ENCODE results near the gene DPP6. TPM values are rescaled to one million over a fixed set of nuclear protein-coding genes. Genes with fewer than 3 reads are reported as not detected.
"Not testable (repeated sequence)": the region's sequence is repeated elsewhere in the genome, so short reads cannot be mapped to it uniquely, and the experiment has no call there.

DPP6 gene
- total RNA-seq, 2 experiments from 2014 or later: not detected

DNA sequence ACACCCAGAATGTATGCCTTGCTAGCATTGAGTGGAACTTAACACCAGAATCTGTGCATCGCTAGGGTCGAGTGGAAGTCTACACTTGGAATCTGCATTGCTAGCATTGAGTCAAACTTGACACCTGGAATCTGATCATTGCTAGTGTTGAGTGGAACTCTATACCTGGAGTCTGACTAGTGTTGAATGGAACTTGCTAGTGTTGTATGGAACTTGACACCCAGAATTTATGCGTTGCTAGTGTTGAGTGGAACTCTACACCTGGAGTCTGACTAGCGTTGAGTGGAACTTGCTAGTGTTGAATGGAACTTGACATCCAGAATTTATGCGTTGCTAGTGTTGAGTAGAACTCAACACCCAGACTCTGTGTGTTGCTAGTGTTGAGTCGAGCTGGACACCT lies 110.7 kb downstream of the DPP6 start:
- BruUV-seq (replicated peaks); H3K9me3 ChIP-seq (ENCODE audit: low read length); H3K79me2 ChIP-seq (ENCODE audit: insufficient read depth, low read depth, low read length); H2AFZ ChIP-seq (ENCODE audit: low read length); intact Hi-C loops (cut with micrococcal nuclease; ENCODE audit: unreplicated experiment); POLR2A ChIA-PET; H3K27ac ChIP-seq (ENCODE audit: low read depth, low read length, poor library complexity, severe bottlenecking); H4K20me1 ChIP-seq (ENCODE audit: insufficient read depth, low read length); H3K9me2 ChIP-seq (ENCODE audit: insufficient read depth, low read length); H3K4me2 ChIP-seq (ENCODE audit: low read length); H3K4me3 ChIP-seq (ENCODE audit: low read depth, low read length, poor library complexity, severe bottlenecking); DNase-seq (ENCODE audit: low spot score); H3K4me1 ChIP-seq (ENCODE audit: insufficient read depth, low read length, poor library complexity, severe bottlenecking); CTCF ChIA-PET (ENCODE audit: unreplicated experiment); H3K36me3 ChIP-seq (ENCODE audit: insufficient read depth, low read length): not testable (repeated sequence)

- H3K9me2 ChIP-seq (ENCODE audit: insufficient read depth, low read length); H3K27ac ChIP-seq (ENCODE audit: low read depth, low read length, poor library complexity, severe bottlenecking); POLR2A ChIA-PET; H3K79me2 ChIP-seq (ENCODE audit: insufficient read depth, low read depth, low read length); CTCF ChIA-PET (ENCODE audit: unreplicated experiment); H3K9me3 ChIP-seq (ENCODE audit: low read length); H3K4me3 ChIP-seq (ENCODE audit: low read depth, low read length, poor library complexity, severe bottlenecking); H3K4me2 ChIP-seq (ENCODE audit: low read length); H2AFZ ChIP-seq (ENCODE audit: low read length); intact Hi-C loops (cut with micrococcal nuclease; ENCODE audit: unreplicated experiment); H3K36me3 ChIP-seq (ENCODE audit: insufficient read depth, low read length); BruUV-seq (replicated peaks); DNase-seq (ENCODE audit: low spot score); H3K4me1 ChIP-seq (ENCODE audit: insufficient read depth, low read length, poor library complexity, severe bottlenecking); H4K20me1 ChIP-seq (ENCODE audit: insufficient read depth, low read length): not testable (repeated sequence)
Measured at GRCh38 chr7:154163642-154164041, 111.4 kb downstream of the DPP6 start.

DNA sequence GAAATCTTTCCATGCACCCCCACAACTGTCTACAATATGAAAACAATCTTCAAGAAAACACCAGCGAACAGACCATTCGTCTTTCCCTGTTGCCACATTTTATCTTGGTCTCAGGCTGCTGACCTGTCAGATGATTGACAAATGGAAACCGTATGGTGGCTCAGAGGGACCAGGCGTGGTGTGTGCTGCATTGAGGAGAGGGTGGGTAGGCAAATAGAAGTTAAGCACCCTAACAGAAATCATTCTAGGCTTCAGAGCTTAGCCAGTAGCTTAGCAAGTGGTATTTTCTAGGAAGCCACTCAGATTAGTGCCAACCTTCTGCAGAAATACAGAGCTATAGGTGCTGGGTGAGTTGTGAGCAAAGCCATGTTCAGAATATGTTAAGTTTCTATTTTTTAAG lies 114.9 kb downstream of the DPP6 start:
- Histone ChIP-seq H3K27ac (ENCODE audit: low read depth, low read length, poor library complexity, severe bottlenecking) (no peak overlapping the region), H3K4me2 (ENCODE audit: low read length) (no peak overlapping the region), H3K79me2 (ENCODE audit: insufficient read depth, low read depth, low read length) (no peaks in the 10 kb centered on the region), H3K9me2 (ENCODE audit: insufficient read depth, low read length) (no peaks in the 10 kb centered on the region), H4K20me1 (ENCODE audit: insufficient read depth, low read length) (no peaks in the 10 kb centered on the region), H3K36me3 (ENCODE audit: insufficient read depth, low read length) (no peaks in the 10 kb centered on the region), H3K4me1 (ENCODE audit: insufficient read depth, low read length, poor library complexity, severe bottlenecking) (no peaks in the 10 kb centered on the region), H3K9me3 (ENCODE audit: low read length) (no peaks in the 10 kb centered on the region), H3K4me3 (ENCODE audit: low read depth, low read length, poor library complexity, severe bottlenecking) (no peak overlapping the region), H2AFZ (ENCODE audit: low read length) (no peak overlapping the region)
- ChIA-PET CTCF (ENCODE audit: unreplicated experiment) (no interaction called here), POLR2A (interaction anchor here (0.7 kb wide), 1 partner anchor 32 kb away, joined by 3 read pairs; no protein-coding TSS in a partner anchor)
- intact Hi-C loops (cut with micrococcal nuclease; ENCODE audit: unreplicated experiment): no loop called here
- BruUV-seq (replicated peaks): no TSS peak
- no peak for DNase-seq (ENCODE audit: low spot score)
- no peak for TF ChIP-seq EZH2phosphoT487 (IDR thresholded peaks at IDR 0.05; ENCODE audit: borderline replicate concordance, low read depth, low read length)
- TF ChIP-seq, protein P1, sequence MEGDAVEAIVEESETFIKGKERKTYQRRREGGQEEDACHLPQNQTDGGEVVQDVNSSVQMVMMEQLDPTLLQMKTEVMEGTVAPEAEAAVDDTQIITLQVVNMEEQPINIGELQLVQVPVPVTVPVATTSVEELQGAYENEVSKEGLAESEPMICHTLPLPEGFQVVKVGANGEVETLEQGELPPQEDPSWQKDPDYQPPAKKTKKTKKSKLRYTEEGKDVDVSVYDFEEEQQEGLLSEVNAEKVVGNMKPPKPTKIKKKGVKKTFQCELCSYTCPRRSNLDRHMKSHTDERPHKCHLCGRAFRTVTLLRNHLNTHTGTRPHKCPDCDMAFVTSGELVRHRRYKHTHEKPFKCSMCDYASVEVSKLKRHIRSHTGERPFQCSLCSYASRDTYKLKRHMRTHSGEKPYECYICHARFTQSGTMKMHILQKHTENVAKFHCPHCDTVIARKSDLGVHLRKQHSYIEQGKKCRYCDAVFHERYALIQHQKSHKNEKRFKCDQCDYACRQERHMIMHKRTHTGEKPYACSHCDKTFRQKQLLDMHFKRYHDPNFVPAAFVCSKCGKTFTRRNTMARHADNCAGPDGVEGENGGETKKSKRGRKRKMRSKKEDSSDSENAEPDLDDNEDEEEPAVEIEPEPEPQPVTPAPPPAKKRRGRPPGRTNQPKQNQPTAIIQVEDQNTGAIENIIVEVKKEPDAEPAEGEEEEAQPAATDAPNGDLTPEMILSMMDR (conservative IDR thresholded peaks at IDR 0.05; ENCODE audit: low read length): no peak

GRCh38 chr7:154167807-154168206 lies 115.6 kb downstream of the DPP6 start:
- Histone ChIP-seq H3K4me1 (ENCODE audit: insufficient read depth, low read length, poor library complexity, severe bottlenecking) (no peaks in the 10 kb centered on the region), H3K4me3 (ENCODE audit: low read depth, low read length, poor library complexity, severe bottlenecking) (no peak overlapping the region), H3K27ac (ENCODE audit: low read depth, low read length, poor library complexity, severe bottlenecking) (no peak overlapping the region), H3K9me2 (ENCODE audit: insufficient read depth, low read length) (no peaks in the 10 kb centered on the region), H2AFZ (ENCODE audit: low read length) (no peak overlapping the region), H4K20me1 (ENCODE audit: insufficient read depth, low read length) (no peaks in the 10 kb centered on the region), H3K9me3 (ENCODE audit: low read length) (no peaks in the 10 kb centered on the region), H3K4me2 (ENCODE audit: low read length) (no peak overlapping the region), H3K79me2 (ENCODE audit: insufficient read depth, low read depth, low read length) (no peaks in the 10 kb centered on the region), H3K36me3 (ENCODE audit: insufficient read depth, low read length) (no peaks in the 10 kb centered on the region)
- intact Hi-C loops (cut with micrococcal nuclease; ENCODE audit: unreplicated experiment): no loop called here
- ChIA-PET CTCF (ENCODE audit: unreplicated experiment) (no interaction called here), POLR2A (interaction anchor here (0.7 kb wide), 1 partner anchor 32 kb away, joined by 3 read pairs; no protein-coding TSS in a partner anchor)
- BruUV-seq (replicated peaks): no TSS peak
- TF ChIP-seq EZH2phosphoT487 (IDR thresholded peaks at IDR 0.05; ENCODE audit: borderline replicate concordance, low read depth, low read length): no peak
- TF ChIP-seq, protein P1 (conservative IDR thresholded peaks at IDR 0.05; ENCODE audit: low read length): no peak
- no peak for DNase-seq (ENCODE audit: low spot score)
